AG04449 (cell line): ENCODE results near the gene CCSER2.

Experiments used
- CTCF ChIA-PET: fragments of 350-600 bp; formaldehyde crosslinking; extraction: SDS; loops from one replicate; lab custom pipeline; 2021; ENCODE audit warnings: antibody characterized with exemption; lab: Yijun Ruan, JAX
- POLR2A ChIA-PET: fragments of 400-600, 350-600 bp; formaldehyde crosslinking; extraction: SDS; loops from one replicate; lab custom pipeline; 2020; ENCODE audit warnings: antibody characterized with exemption, inconsistent platforms; lab: Yijun Ruan, JAX
- DNase-seq: peaks from one replicate; pipeline ENCODE4 v3.0.0-alpha.2; 2010; ENCODE audit warnings: low read depth, low spot score
- H3K4me3 ChIP-seq: 2 replicates; pipeline ENCODE4 v1.5.1; 2011; ENCODE audit warnings: low read depth, mild to moderate bottlenecking, control low read depth, low read length
- CTCF ChIP-seq: IDR thresholded peaks from one replicate; pipeline ENCODE4 v1.5.1; 2011; ENCODE audit warnings: mild to moderate bottlenecking, moderate library complexity, low read length, control low read depth, inconsistent platforms; ENCODE audit not compliant: insufficient read depth; ENCODE audit errors: missing control alignments

CCSER2 gene

GRCh38 chr10:84545651-84546050, 217.3 kb downstream of the CCSER2 start:
- TF ChIP-seq CTCF: no peak
- no peak for DNase-seq
- POLR2A ChIA-PET: no interaction called here
- CTCF ChIA-PET: interaction anchor here (1.1 kb wide), 1 partner anchor 279 kb away, joined by 3 read pairs; no protein-coding TSS in a partner anchor
- H3K4me3 ChIP-seq: no peak overlapping the region

DNA sequence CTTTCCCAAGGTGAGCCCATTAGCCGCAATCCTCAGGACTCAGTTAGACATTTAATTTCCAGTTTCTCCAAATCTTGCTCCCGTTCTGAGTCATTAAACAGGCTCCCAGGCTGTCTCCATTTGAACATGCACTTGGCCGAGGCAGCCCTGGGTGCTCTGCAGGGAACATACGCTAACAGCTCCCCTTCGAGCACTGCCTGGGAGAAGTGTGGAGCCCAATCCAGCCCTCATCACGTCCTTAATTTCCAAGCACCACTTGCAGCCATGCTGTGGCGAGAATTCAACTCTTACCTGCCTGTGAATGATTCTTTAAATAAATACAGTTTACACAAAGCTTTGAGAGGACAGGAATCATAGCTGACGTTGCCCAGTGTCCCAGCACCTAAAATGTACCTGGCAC, 218.2 kb downstream of the CCSER2 start:
- POLR2A ChIA-PET: no interaction called here
- no peak overlapping the region for H3K4me3 ChIP-seq
- TF ChIP-seq CTCF: no peak
- no peak for DNase-seq
- CTCF ChIA-PET: interaction anchor here (1.0 to 1.1 kb wide), 2 partner anchors 9 to 280 kb away, joined by 3 to 5 read pairs; no protein-coding TSS in a partner anchor

DNA sequence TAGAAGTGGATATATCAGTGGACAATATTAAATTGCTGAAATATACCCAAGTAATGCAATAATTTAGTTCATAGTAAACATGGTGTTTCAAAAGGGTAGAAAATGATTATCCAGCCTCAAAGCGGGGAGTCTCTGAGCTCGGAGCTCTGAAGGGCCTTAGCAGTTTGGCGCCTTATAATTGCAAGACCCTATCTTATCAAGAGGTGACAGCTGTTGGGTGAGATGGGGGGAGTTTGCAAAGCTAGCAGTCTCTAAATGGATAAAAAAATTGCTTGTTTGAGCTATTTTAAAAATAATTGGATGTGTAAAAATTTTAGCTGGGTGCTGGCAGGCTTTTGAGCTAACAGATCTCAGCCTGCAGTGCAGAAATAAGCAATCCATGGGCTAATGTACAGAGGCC, 219.2 kb downstream of the CCSER2 start:
- CTCF ChIA-PET: no interaction called here
- H3K4me3 ChIP-seq: no peak overlapping the region
- no peak for DNase-seq
- POLR2A ChIA-PET: no interaction called here
- TF ChIP-seq CTCF: no peak

- peak; percentile 25 for TF ChIP-seq CTCF
- DNase-seq: no peak
- ChIA-PET CTCF (interaction anchor here (0.8 to 2.5 kb wide), 5 partner anchors 9 to 282 kb away, joined by 3 to 15 read pairs (median 3); no protein-coding TSS in a partner anchor), POLR2A (no interaction called here)
- no peak overlapping the region for H3K4me3 ChIP-seq
Observed at GRCh38 chr10:84548869-84549268, 220.5 kb downstream of the CCSER2 start.

GRCh38 chr10:84549368-84550165, 221.2 kb downstream of the CCSER2 start:
- DNase-seq: no peak
- no peak overlapping the region for H3K4me3 ChIP-seq
- POLR2A ChIA-PET: no interaction called here
- no peak for TF ChIP-seq CTCF
- CTCF ChIA-PET: interaction anchor here (0.8 to 2.5 kb wide), 5 partner anchors 8 to 283 kb away, joined by 3 to 15 read pairs (median 3); no protein-coding TSS in a partner anchor

DNA sequence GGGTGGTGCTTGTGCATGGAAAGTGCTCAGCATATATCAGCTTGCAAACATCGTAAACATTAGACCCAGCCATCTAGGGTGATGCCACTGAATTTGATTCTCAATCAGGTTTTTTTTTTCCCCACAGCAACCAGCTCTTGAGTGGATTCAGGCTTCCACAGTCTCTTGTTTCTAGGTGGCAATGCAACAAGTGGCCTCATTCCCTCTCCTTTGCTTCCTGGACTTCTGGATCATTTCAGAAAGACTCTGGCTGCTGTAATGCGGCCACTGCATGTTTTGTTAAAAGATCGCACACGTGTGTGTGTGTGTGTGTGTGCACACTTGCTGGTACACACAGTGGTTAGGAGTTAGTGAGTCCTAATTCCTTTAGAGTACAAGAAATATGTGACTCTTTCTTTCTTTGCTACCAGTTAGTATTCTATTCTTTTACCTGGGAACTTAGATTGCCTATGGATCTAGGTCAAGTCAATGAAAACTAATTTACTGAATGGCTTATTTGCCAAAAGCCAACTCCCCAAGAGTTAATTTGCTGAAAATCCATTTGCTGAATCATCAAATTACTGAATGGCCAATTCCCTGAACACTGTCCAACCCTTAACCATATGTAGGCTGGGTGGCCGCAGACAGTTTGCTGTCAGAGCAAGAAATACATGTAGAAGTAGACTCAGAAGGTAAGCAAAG, 222.5 kb downstream of the CCSER2 start:
- POLR2A ChIA-PET: no interaction called here
- CTCF ChIA-PET: interaction anchor here (0.7 to 2.5 kb wide), 4 partner anchors 11 to 293 kb away, joined by 3 to 15 read pairs (median 4); no protein-coding TSS in a partner anchor
- no peak for DNase-seq
- TF ChIP-seq CTCF: no peak
- H3K4me3 ChIP-seq: no peak overlapping the region
